Stimulated activated naive CD8-positive, alpha-beta T cell treated with anti-CD3 and anti-CD28 coated beads, Interleukin-15, Interleukin-2, amounts not matched to agents 100 ng/mL and 50 ng/mL, for 24 hours (primary cell): ENCODE data around the gene TMEM51.

Source experiments
- H3K27ac Mint-ChIP-seq: one replicate; pipeline ENCODE4 v1.8.0; 2021; ENCODE audit warnings: mild to moderate bottlenecking, mixed read lengths
- H3K27me3 Mint-ChIP-seq: one replicate; pipeline ENCODE4 v1.8.0; 2021; ENCODE audit warnings: mixed read lengths
- H3K36me3 Mint-ChIP-seq: one replicate; pipeline ENCODE4 v1.8.0; 2021; ENCODE audit warnings: low read depth, mixed read lengths
- H3K4me1 Mint-ChIP-seq: one replicate; pipeline ENCODE4 v1.8.0; 2021; ENCODE audit warnings: low read depth, mixed read lengths
- H3K4me3 Mint-ChIP-seq: one replicate; pipeline ENCODE4 v1.8.0; 2021; ENCODE audit warnings: mild to moderate bottlenecking, mixed read lengths
- H3K9me3 Mint-ChIP-seq: one replicate; pipeline ENCODE4 v1.8.0; 2021; ENCODE audit warnings: mixed read lengths

Gene TMEM51

GRCh38 chr1:15236321-15236721, 82.8 kb downstream of the TMEM51 start:
- Mint-ChIP-seq H3K36me3 (no peaks in the 10 kb centered on the region), H3K4me3 (no peak overlapping the region), H3K4me1 (peaks cover 14% of the 10 kb centered on the region), H3K27ac (no peak overlapping the region), H3K27me3 (peaks cover 18% of the 10 kb centered on the region), H3K9me3 (no peaks in the 10 kb centered on the region)

GRCh38 chr1:15236746-15237145, 83.2 kb downstream of the TMEM51 start:
- Mint-ChIP-seq H3K4me1 (peaks cover 10% of the 10 kb centered on the region), H3K9me3 (no peaks in the 10 kb centered on the region), H3K27ac (no peak overlapping the region), H3K4me3 (no peak overlapping the region), H3K36me3 (no peaks in the 10 kb centered on the region), H3K27me3 (peaks cover 18% of the 10 kb centered on the region)

GRCh38 chr1:15238789-15239188, 85.2 kb downstream of the TMEM51 start:
- H3K27ac Mint-ChIP-seq, result no peak overlapping the region
- no peaks in the 10 kb centered on the region for H3K36me3 Mint-ChIP-seq
- H3K4me3 Mint-ChIP-seq, result no peak overlapping the region
- peaks cover 25% of the 10 kb centered on the region for H3K27me3 Mint-ChIP-seq
- peaks cover 6% of the 10 kb centered on the region for H3K4me1 Mint-ChIP-seq
- H3K9me3 Mint-ChIP-seq, result no peaks in the 10 kb centered on the region

- no peak overlapping the region for H3K4me3 Mint-ChIP-seq
These were observed 89.2 kb downstream of the TMEM51 start for GRCh38 chr1:15242766-15243165.

GRCh38 chr1:15243275-15244043, 89.9 kb downstream of the TMEM51 start:
- H3K27me3 Mint-ChIP-seq, result peaks cover 45% of the 10 kb centered on the region
- no peak overlapping the region for H3K4me3 Mint-ChIP-seq
- peaks cover 31% of the 10 kb centered on the region for H3K4me1 Mint-ChIP-seq
- no peak overlapping the region for H3K27ac Mint-ChIP-seq
- H3K9me3 Mint-ChIP-seq, result no peaks in the 10 kb centered on the region
- peaks cover 7% of the 10 kb centered on the region for H3K36me3 Mint-ChIP-seq

More at GRCh38 chr1:15242766-15243165, 89.2 kb downstream of the TMEM51 start:
- H3K27ac Mint-ChIP-seq, result no peak overlapping the region
- H3K4me1 Mint-ChIP-seq, result peaks cover 25% of the 10 kb centered on the region
- H3K36me3 Mint-ChIP-seq, result peaks cover 7% of the 10 kb centered on the region
- peaks cover 39% of the 10 kb centered on the region for H3K27me3 Mint-ChIP-seq
- no peaks in the 10 kb centered on the region for H3K9me3 Mint-ChIP-seq

- Mint-ChIP-seq H3K4me3 (no peak overlapping the region), H3K4me1 (peaks cover 45% of the 10 kb centered on the region), H3K36me3 (peaks cover 11% of the 10 kb centered on the region), H3K27ac (no peak overlapping the region), H3K9me3 (no peaks in the 10 kb centered on the region), H3K27me3 (peaks cover 53% of the 10 kb centered on the region)
These were observed 91.3 kb downstream of the TMEM51 start for GRCh38 chr1:15244813-15245212.

GRCh38 chr1:15245593-15246360, 92.2 kb downstream of the TMEM51 start:
- H3K27ac Mint-ChIP-seq, result no peak overlapping the region
- H3K36me3 Mint-ChIP-seq, result peaks cover 11% of the 10 kb centered on the region
- H3K9me3 Mint-ChIP-seq, result no peaks in the 10 kb centered on the region
- peaks cover 59% of the 10 kb centered on the region for H3K27me3 Mint-ChIP-seq
- peak overlapping the region; percentile 26 for H3K4me3 Mint-ChIP-seq
- peaks cover 53% of the 10 kb centered on the region for H3K4me1 Mint-ChIP-seq

- Mint-ChIP-seq H3K27me3 (peaks cover 62% of the 10 kb centered on the region), H3K4me1 (peaks cover 63% of the 10 kb centered on the region), H3K27ac (peak within 1 kb of the TSS; percentile 19), H3K4me3 (peak within 1 kb of the TSS; percentile 71), H3K9me3 (no peaks in the 10 kb centered on the region), H3K36me3 (peaks cover 11% of the 10 kb centered on the region)
These were observed 93.5 kb downstream of the TMEM51 start, which contains the start of gene FHAD1 for GRCh38 chr1:15246960-15247614. FHAD1 (plus strand) TSS chr1:15247223; CDS start chr1:15251785, 4,562 bp downstream.

GRCh38 chr1:15248216-15248615, 94.7 kb downstream of the TMEM51 start:
- Mint-ChIP-seq H3K27me3 (peaks cover 54% of the 10 kb centered on the region), H3K27ac (peak overlapping the region; percentile 19), H3K36me3 (peaks cover 11% of the 10 kb centered on the region), H3K9me3 (no peaks in the 10 kb centered on the region), H3K4me3 (no peak overlapping the region), H3K4me1 (peaks cover 75% of the 10 kb centered on the region)

- Mint-ChIP-seq H3K36me3 (peaks cover 11% of the 10 kb centered on the region), H3K27me3 (peaks cover 56% of the 10 kb centered on the region), H3K27ac (peak overlapping the region; percentile 93), H3K4me1 (peaks cover 75% of the 10 kb centered on the region), H3K4me3 (peak overlapping the region; percentile 69), H3K9me3 (no peaks in the 10 kb centered on the region)
These were observed 95.5 kb downstream of the TMEM51 start for GRCh38 chr1:15249081-15249480.

- Mint-ChIP-seq H3K27me3 (peaks cover 40% of the 10 kb centered on the region), H3K27ac (peak overlapping the region; percentile 75), H3K4me1 (peaks cover 64% of the 10 kb centered on the region), H3K9me3 (no peaks in the 10 kb centered on the region), H3K4me3 (no peak overlapping the region), H3K36me3 (peaks cover 4% of the 10 kb centered on the region)
These were observed 98.6 kb downstream of the TMEM51 start for GRCh38 chr1:15251857-15252835.

- no peak overlapping the region for H3K27ac Mint-ChIP-seq
- H3K9me3 Mint-ChIP-seq, result no peaks in the 10 kb centered on the region
- no peak overlapping the region for H3K4me3 Mint-ChIP-seq
- H3K36me3 Mint-ChIP-seq, result no peaks in the 10 kb centered on the region
- H3K27me3 Mint-ChIP-seq, result peaks cover 24% of the 10 kb centered on the region
- peaks cover 43% of the 10 kb centered on the region for H3K4me1 Mint-ChIP-seq
These were observed 101.0 kb downstream of the TMEM51 start for GRCh38 chr1:15254559-15254958.

- H3K9me3 Mint-ChIP-seq, result no peaks in the 10 kb centered on the region
- H3K4me3 Mint-ChIP-seq, result no peak overlapping the region
- H3K4me1 Mint-ChIP-seq, result peaks cover 37% of the 10 kb centered on the region
- peaks cover 21% of the 10 kb centered on the region for H3K27me3 Mint-ChIP-seq
- no peaks in the 10 kb centered on the region for H3K36me3 Mint-ChIP-seq
- H3K27ac Mint-ChIP-seq, result no peak overlapping the region
These were observed 102.1 kb downstream of the TMEM51 start for GRCh38 chr1:15255582-15256149.

- Mint-ChIP-seq H3K4me3 (no peak overlapping the region), H3K4me1 (peaks cover 41% of the 10 kb centered on the region), H3K27me3 (peaks cover 17% of the 10 kb centered on the region), H3K36me3 (no peaks in the 10 kb centered on the region), H3K9me3 (no peaks in the 10 kb centered on the region), H3K27ac (no peak overlapping the region)
These were observed 103.0 kb downstream of the TMEM51 start for GRCh38 chr1:15256584-15256983.
